LNCaP clone FGC (cell line): ENCODE data around the gene TTBK2.

ENCODE experiments used
- DNase-seq: peaks from one replicate; pipeline ENCODE4 v3.0.0-alpha.2; 2011; ENCODE audit warnings: low read depth
- H3K4me3 ChIP-seq: 2 replicates; pipeline ENCODE4 v1.5.1; 2011; ENCODE audit warnings: mild to moderate bottlenecking, low read depth, low read length, control low read depth
- TF ChIP-seq, protein P1 (sequence below): IDR thresholded peaks from 2 replicates; pipeline ENCODE4 v1.5.1; 2012; ENCODE audit warnings: mild to moderate bottlenecking; ENCODE audit not compliant: control insufficient read depth, insufficient read depth; ENCODE audit errors: extremely low read depth

The TTBK2 gene

DNA sequence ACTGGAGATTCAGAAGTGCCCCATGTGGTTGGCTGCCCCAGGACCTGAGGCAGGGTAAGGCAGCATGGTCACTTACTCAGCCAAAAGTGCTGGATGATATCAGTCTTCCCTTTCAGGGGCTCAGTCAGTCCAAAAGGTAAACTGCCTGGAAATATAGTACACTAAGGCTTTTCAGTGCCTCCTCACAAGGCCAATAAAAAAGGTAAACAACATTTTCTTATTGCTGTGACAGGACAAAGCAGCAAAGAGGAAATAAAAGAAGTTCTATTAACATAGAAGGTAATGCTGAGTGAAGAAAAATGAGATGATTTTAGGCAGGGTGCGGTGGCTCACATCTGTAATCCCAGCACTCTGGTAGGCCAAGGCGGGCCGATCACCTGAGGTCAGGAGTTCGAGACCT is 117.1 kb downstream of the TTBK2 start:
- no peak for DNase-seq
- TF ChIP-seq, protein P1, sequence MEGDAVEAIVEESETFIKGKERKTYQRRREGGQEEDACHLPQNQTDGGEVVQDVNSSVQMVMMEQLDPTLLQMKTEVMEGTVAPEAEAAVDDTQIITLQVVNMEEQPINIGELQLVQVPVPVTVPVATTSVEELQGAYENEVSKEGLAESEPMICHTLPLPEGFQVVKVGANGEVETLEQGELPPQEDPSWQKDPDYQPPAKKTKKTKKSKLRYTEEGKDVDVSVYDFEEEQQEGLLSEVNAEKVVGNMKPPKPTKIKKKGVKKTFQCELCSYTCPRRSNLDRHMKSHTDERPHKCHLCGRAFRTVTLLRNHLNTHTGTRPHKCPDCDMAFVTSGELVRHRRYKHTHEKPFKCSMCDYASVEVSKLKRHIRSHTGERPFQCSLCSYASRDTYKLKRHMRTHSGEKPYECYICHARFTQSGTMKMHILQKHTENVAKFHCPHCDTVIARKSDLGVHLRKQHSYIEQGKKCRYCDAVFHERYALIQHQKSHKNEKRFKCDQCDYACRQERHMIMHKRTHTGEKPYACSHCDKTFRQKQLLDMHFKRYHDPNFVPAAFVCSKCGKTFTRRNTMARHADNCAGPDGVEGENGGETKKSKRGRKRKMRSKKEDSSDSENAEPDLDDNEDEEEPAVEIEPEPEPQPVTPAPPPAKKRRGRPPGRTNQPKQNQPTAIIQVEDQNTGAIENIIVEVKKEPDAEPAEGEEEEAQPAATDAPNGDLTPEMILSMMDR = no peak

DNA sequence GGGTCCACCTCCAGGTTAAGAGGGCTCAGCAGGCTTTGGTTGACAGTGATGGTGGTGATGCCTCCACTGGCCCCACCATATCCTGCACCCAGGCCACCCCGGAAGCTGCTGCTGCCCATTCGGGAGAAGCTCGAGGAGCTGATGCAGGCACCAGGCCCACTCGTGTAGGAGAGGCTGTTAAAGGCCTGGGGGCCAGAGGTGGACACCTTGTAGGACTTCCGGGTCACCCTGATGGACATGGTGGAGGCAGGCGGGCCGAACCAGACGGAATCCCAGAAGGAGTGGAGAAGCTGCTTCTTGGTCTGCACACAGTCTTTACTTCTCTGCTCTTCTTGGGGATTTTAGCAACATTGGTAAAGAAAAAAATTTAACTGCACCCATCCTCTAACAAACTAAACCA is 118.4 kb downstream of the TTBK2 start:
- no peak overlapping the region for H3K4me3 ChIP-seq
- no peak for DNase-seq
- TF ChIP-seq, protein P1 = no peak

More for the DNA sequence above, 117.1 kb downstream of the TTBK2 start:
- H3K4me3 ChIP-seq = no peak overlapping the region

DNA sequence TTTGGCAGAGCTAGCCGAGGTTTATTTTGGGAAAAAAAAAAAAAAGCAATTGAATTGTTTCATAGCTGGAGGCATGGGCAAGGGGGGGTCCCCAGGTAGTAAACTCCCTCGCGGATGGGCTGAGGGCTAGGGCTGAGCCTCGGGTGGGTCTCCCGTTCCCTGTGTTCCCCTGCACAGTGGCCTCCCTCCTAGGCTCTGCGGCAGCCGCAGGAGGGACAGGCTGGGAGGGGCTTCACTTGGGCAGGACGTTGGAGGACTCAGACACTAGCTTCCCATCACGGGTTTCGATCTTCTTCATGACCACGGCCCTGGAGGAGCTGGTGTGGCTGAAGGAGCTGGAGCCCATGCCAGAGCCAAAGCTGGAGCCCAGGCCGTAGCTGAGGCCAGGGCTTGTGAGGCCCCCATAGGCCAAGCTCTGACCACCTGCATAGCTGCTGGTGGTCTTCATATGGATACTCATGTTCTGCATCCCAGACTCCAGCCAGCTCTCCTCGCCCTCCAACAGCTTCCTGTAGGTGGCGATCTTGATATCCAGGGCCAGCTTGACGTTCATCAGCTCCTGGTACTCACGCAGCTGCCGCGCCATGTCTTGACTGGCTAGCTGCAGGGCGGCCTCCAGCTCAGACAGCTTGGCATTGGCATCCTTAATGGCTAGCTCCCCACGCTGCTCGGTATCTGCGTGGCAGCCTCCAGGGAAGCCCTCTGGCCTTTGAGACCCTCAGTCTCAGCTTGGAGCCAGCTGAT is 119.7 kb downstream of the TTBK2 start:
- no peak for DNase-seq
- no peak overlapping the region for H3K4me3 ChIP-seq
- TF ChIP-seq, protein P1 = no peak

DNA sequence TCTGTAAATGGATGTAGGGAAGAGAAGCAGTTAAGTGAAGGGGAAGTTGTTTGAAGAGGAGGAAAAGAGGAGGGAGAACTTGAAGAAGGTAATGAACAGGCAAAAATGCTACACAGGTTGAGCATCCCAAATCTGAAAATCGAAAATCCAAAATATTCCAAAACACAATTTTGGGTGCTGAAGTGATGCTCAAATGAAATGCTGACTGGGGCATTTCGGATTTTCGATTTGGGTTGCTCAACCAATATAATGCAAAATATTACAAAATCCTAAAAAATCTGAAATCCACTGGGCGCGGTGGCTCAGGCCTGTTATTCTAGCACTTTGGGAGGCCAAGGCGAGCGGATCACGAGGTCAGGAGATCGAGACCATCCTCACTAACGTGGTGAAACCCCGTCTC is 121.8 kb downstream of the TTBK2 start:
- DNase-seq = no peak
- TF ChIP-seq, protein P1 = no peak
- H3K4me3 ChIP-seq = no peak overlapping the region

DNA sequence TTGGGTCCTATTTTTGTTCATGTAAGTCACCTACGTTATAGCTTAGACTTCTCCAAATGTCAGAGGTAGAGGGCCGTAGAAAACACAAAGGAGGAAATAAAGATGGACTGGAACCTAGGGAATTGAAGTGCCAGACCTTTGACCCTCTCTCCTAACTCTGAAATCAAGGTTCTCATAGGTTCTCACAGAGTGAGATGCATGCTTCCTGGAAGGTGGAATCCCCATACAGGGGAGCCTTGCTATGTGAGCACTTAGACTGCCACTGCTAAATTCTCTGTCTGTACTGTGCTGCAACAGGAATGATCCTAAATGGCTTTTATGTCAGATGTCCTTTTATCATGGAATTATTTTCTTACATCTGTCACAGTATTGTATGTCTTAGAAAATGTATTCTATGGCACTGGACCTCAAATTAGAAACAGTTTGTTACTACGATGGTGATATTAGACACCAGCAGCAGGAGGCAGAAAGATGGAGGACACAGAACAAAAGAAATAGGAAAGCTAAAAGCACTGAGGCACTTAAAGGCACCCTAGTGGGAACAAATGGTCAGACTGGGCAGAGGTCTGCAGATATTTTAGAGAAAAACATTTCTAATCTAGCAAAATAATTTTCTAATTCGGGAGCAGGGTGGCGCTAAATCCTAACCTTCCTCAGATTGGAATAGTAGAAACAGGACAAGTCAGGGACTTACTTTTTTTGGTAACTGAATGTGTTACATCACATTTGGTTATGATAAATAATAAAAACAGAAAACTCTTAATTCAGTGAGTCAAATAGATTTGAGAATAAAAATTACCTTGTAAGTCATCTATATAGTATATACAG is 123.4 kb downstream of the TTBK2 start:
- TF ChIP-seq, protein P1 = peak; percentile 36; the same call in 1 of the 2 replicates
- no peak overlapping the region for H3K4me3 ChIP-seq
- no peak for DNase-seq

DNA sequence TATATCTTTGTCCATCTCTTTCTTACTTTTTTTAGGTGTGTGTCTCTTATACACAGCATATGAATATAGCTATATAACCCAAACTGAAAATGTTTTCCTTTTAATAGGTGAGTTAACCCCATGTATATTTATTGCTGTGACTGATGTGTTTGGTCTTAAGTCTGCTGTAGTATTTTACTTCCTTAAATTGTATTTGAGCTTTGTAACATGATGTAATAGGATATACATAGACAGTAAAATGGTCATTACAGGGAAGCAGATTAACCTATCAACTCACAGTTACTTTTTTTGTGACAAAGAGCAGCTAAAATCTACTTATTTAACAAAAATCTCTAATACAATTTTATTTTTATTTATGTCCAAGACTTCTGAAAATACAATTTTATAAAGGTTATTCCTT is 131.9 kb downstream of the TTBK2 start:
- TF ChIP-seq, protein P1 = no peak
- H3K4me3 ChIP-seq = no peak overlapping the region
- no peak for DNase-seq
